Panc1 (cell line): ENCODE measurements around the gene PRKCB. TPM values are rescaled to one million over a fixed set of nuclear protein-coding genes. Genes with fewer than 3 reads are reported as not detected.

ENCODE experiments used
- ATAC-seq: fragments of 200-7000 bp; cut with Tn5 transposase; 2 replicates; pipeline ENCODE4 v1.9.1; 2020; ENCODE audit warnings: mild to moderate bottlenecking, moderate library complexity
- BruUV-seq: library from RNA; stranded (reverse); fragments of 400-500 nt; replicated peaks from 2 replicates; lab custom pipeline; 2021; lab: Mats Ljungman, UMichigan
- CTCF ChIA-PET: fragments of 300-600 bp; sonication (Branson Sonifier 250); formaldehyde crosslinking; loops from one replicate; lab custom pipeline; 2022; ENCODE audit warnings: antibody characterized with exemption; lab: Charles Lee
- POLR2A ChIA-PET: fragments of 300-600 bp; sonication (Branson Sonifier 250); formaldehyde crosslinking; loops from one replicate; lab custom pipeline; 2022; ENCODE audit warnings: antibody characterized with exemption; lab: Charles Lee
- DNase-seq: peaks from one replicate; pipeline ENCODE4 v3.0.0-alpha.2; 2010; ENCODE audit warnings: low read depth, low spot score
- H3K27ac ChIP-seq: 2 replicates; pipeline ENCODE4 v1.5.1; 2011; ENCODE audit warnings: mild to moderate bottlenecking, low read length, inconsistent platforms
- H3K27me3 ChIP-seq: fragments of 200-500 bp; sonication (Bioruptor generic); 2 replicates; pipeline ENCODE4 v1.6.0; 2014; ENCODE audit warnings: low read length, inconsistent platforms; ENCODE audit not compliant: control insufficient read depth, insufficient read depth
- H3K36me3 ChIP-seq: fragments of 200-500 bp; sonication (Bioruptor generic); 2 replicates; pipeline ENCODE4 v1.5.1; 2014; ENCODE audit warnings: inconsistent platforms, mild to moderate bottlenecking, low read length, moderate library complexity; ENCODE audit not compliant: control insufficient read depth, insufficient read depth
- H3K4me1 ChIP-seq: 2 replicates; pipeline ENCODE4 v1.5.1; 2011; ENCODE audit warnings: inconsistent platforms, mild to moderate bottlenecking, low read length, moderate library complexity; ENCODE audit not compliant: control insufficient read depth, insufficient read depth
- H3K4me3 ChIP-seq, 2 experiments: 2 replicates each; pipeline ENCODE4 v1.5.1; 2011 to 2012; ENCODE audit warnings: low read depth in 2 of 2, low read length in 2 of 2, mild to moderate bottlenecking in 2 of 2, inconsistent platforms in 1 of 2, moderate library complexity in 1 of 2
- H3K9me3 ChIP-seq: fragments of 200-500 bp; sonication (Bioruptor generic); 2 replicates; pipeline ENCODE4 v1.5.1; 2014; ENCODE audit warnings: low read depth, mild to moderate bottlenecking, inconsistent platforms, low read length, moderate library complexity; ENCODE audit not compliant: control insufficient read depth, insufficient read depth
- CTCF ChIP-seq: fragments of 450-650 bp; IDR thresholded peaks from 2 replicates; pipeline ENCODE4 v1.5.1; 2017; ENCODE audit warnings: mild to moderate bottlenecking
- POLR2AphosphoS5 ChIP-seq: IDR thresholded peaks from 2 replicates; pipeline ENCODE4 v1.6.1; 2012; ENCODE audit warnings: mild to moderate bottlenecking, low read depth, low read length, moderate library complexity
- REST ChIP-seq, 2 experiments: IDR thresholded peaks; 2 replicates each; pipeline ENCODE4 v1.6.1; 2011 to 2012; ENCODE audit warnings: low read depth in 2 of 2, control low read depth in 1 of 2, low read length in 1 of 2, mild to moderate bottlenecking in 1 of 2, moderate library complexity in 1 of 2; ENCODE audit not compliant: insufficient read depth in 1 of 2
- SIN3A ChIP-seq: IDR thresholded peaks from 2 replicates; pipeline ENCODE4 v1.6.1; 2012; ENCODE audit warnings: low read depth, mild to moderate bottlenecking, low read length, moderate library complexity, borderline replicate concordance; ENCODE audit not compliant: insufficient read depth
- TCF7L2 ChIP-seq: IDR thresholded peaks from 2 replicates; pipeline ENCODE4 v1.6.1; 2011; ENCODE audit warnings: mild to moderate bottlenecking, low read depth, low read length, inconsistent platforms
- in situ Hi-C: cut with HindIII; loops from 2 replicates; pipeline ENCODE4 v1.10.0; 2016; ENCODE audit warnings: low sequenced_read_pairs, low pct_unique_long_range_greater_than_20kb
- intact Hi-C: fragments of 100-400 bp; cut with micrococcal nuclease; formaldehyde crosslinking; loops from one replicate; pipeline ENCODE4 v1.10.0; 2022; ENCODE audit not compliant: unreplicated experiment
- total RNA-seq: library from RNA; stranded (reverse); gene quantifications from one replicate; pipeline ENCODE4 v1.2.1, GENCODE V29; 2021; ENCODE audit not compliant: unreplicated experiment

Gene PRKCB
- total RNA-seq, 1 experiment from 2014 or later = 0.41 TPM

- Histone ChIP-seq H3K9me3 (no peaks in the 10 kb centered on the region), H3K27me3 (0 out of 2 replicates have a peak, but pooled peaks cover 4% of the 10 kb centered on the region), H3K36me3 (no peaks in the 10 kb centered on the region), H3K27ac (no peak overlapping the region), H3K4me1 (no peaks in the 10 kb centered on the region), H3K4me3 (no peak overlapping the region)
- ChIA-PET POLR2A (no interaction called here), CTCF (interaction anchor here (0.9 kb wide), 1 partner anchor 20 kb away, joined by 3 read pairs; no protein-coding TSS in a partner anchor)
- TF ChIP-seq CTCF (no peak), SIN3A (no peak), POLR2AphosphoS5 (no peak), REST (IDR thresholded peaks at IDR 0.05; ENCODE audit: insufficient read depth in 1 of 2, low read depth in 2 of 2, low read length in 1 of 2) (no peak)
- BruUV-seq = no TSS peak
- intact Hi-C loops = no loop called here
- in situ Hi-C loops = no loop called here
- ATAC-seq = no peak
- DNase-seq = no peak
These were observed 154.7 kb downstream of the PRKCB start for GRCh38 chr16:23990507-23990906.

GRCh38 chr16:23991066-23991465 lies 155.3 kb downstream of the PRKCB start:
- DNase-seq (no peak), ATAC-seq (no peak)
- Histone ChIP-seq H3K27ac (no peak overlapping the region), H3K4me1 (no peaks in the 10 kb centered on the region), H3K9me3 (no peaks in the 10 kb centered on the region), H3K36me3 (no peaks in the 10 kb centered on the region), H3K4me3 (no peak overlapping the region), H3K27me3 (0 out of 2 replicates have a peak, but pooled peaks cover 4% of the 10 kb centered on the region)
- TF ChIP-seq CTCF (no peak), POLR2AphosphoS5 (no peak), REST (IDR thresholded peaks at IDR 0.05; ENCODE audit: insufficient read depth in 1 of 2, low read depth in 2 of 2, low read length in 1 of 2) (no peak), SIN3A (no peak), TCF7L2 (no peak)
- POLR2A ChIA-PET = no interaction called here
- CTCF ChIA-PET = no interaction called here
- in situ Hi-C loops = no loop called here
- intact Hi-C loops = no loop called here
- no TSS peak for BruUV-seq
